Glomerular endothelial cell (primary cell): ENCODE measurements around the gene ATP8B3. TPM values are rescaled to one million over a fixed set of nuclear protein-coding genes. Genes with fewer than 3 reads are reported as not detected.

Experiments
- DNase-seq: peaks from one replicate; pipeline ENCODE4 v3.0.0-alpha.2; 2011; ENCODE audit warnings: low read depth, low spot score; ENCODE audit errors: extremely low read depth
- total RNA-seq: library from RNA; depleted of rRNA; stranded (reverse); fragments of >200 nt; gene quantifications from 2 replicates; pipeline ENCODE4 v1.2.3, GENCODE V29; 2015

The ATP8B3 gene
- total RNA-seq = 1.5 and 5.1 TPM in 2 replicates

- no peak for DNase-seq
Observed at GRCh38 chr19:1811942-1812425, at the start of gene ATP8B3. TSS of gene ATP8B3 (minus strand) at chr19:1812276. CDS start at chr19:1811736, 540 bp downstream.

- no peak for DNase-seq
Observed at GRCh38 chr19:1861599-1862031, 49.5 kb upstream of the ATP8B3 start.

GRCh38 chr19:1860821-1861598 is 48.9 kb upstream of the ATP8B3 start:
- DNase-seq = no peak

GRCh38 chr19:1860042-1860775 is 48.1 kb upstream of the ATP8B3 start:
- no peak for DNase-seq

GRCh38 chr19:1859331-1859781 is 47.3 kb upstream of the ATP8B3 start:
- DNase-seq = no peak

GRCh38 chr19:1858412-1859081 is 46.5 kb upstream of the ATP8B3 start:
- no peak for DNase-seq

- no peak for DNase-seq
Observed at GRCh38 chr19:1857648-1858326, 45.7 kb upstream of the ATP8B3 start.

GRCh38 chr19:1856698-1857603 is 44.9 kb upstream of the ATP8B3 start:
- DNase-seq = no peak

GRCh38 chr19:1856345-1856697 is 44.2 kb upstream of the ATP8B3 start:
- no peak for DNase-seq

GRCh38 chr19:1855828-1856255 is 43.8 kb upstream of the ATP8B3 start:
- no peak for DNase-seq

- DNase-seq = no peak
Observed at GRCh38 chr19:1855040-1855827, 43.2 kb upstream of the ATP8B3 start.

- DNase-seq = no peak
Observed at GRCh38 chr19:1854542-1855039, 42.5 kb upstream of the ATP8B3 start.

GRCh38 chr19:1854039-1854541 is 42.0 kb upstream of the ATP8B3 start:
- no peak for DNase-seq

GRCh38 chr19:1853295-1854038 is 41.4 kb upstream of the ATP8B3 start:
- DNase-seq = no peak

GRCh38 chr19:1852581-1853128 is 40.6 kb upstream of the ATP8B3 start:
- DNase-seq = no peak

GRCh38 chr19:1851654-1852580 is 39.8 kb upstream of the ATP8B3 start:
- no peak for DNase-seq
